HG03280 (cell line): ENCODE data around the gene GPSM1.

Experiments
- ATAC-seq: cut with Tn5 transposase; IDR thresholded peaks from one replicate; pipeline ENCODE4 v1.9.1; 2021; ENCODE audit warnings: mild to moderate bottlenecking, moderate library complexity; ENCODE audit not compliant: unreplicated experiment

GPSM1 gene

DNA sequence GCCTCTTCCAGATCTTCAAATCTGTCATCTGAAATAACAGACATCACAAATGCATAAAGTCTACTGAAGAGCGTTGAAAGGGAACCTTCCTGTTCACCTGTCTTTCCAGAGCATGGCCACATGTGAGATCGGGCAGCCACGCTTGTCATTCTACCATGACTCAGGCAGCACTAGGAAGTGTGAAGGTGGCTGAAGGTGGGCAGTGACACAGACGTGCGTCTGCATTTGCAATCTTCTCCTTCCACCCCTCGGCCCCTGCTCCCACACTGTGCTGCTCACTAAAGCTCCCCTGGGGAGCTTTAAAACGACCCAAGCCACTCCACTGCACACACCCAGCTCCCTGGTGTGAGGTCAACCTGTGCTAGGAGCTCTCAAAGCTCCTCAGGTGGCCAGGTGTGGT, 80.6 kb downstream of the GPSM1 start:
- ATAC-seq = no peak
